Mammary epithelial cell (primary cell): ENCODE results near the gene FEZF1.

Experiments used
- EZH2 ChIP-seq: IDR thresholded peaks from 2 replicates; pipeline ENCODE4 v1.6.1; 2012; ENCODE audit warnings: low read length, inconsistent platforms, borderline replicate concordance
- TF ChIP-seq, protein P1 (sequence below), 2 donors: IDR thresholded peaks in 1 of 2; conservative IDR thresholded peaks in 1 of 2; 2 replicates each; pipeline ENCODE4 v1.5.1; 2011 to 2012; ENCODE audit warnings: inconsistent platforms in 2 of 2, low read length in 2 of 2, mild to moderate bottlenecking in 2 of 2, control low read depth in 1 of 2, low read depth in 1 of 2; ENCODE audit not compliant: insufficient read depth in 1 of 2; ENCODE audit errors: extremely low read depth in 1 of 2

DNA sequence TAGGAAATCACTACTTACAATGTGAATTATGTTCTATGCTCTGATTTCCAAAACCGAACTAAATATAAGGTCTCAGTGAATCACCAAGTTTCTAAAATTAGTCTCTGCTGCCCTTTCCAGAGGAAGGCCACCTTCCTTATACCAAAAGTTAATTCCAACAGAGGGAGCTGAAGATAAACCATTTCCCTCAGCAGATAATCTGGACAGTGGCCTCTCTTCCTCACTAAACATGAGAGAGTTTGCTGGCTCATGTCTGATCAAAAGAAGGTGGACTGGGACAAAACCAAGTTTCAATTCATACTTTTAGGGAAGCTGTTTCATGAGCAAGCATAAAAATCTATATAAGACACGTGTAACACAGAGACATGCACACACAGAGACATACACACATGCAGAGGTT, 6.4 kb downstream of the FEZF1 start:
- TF ChIP-seq, protein P1, sequence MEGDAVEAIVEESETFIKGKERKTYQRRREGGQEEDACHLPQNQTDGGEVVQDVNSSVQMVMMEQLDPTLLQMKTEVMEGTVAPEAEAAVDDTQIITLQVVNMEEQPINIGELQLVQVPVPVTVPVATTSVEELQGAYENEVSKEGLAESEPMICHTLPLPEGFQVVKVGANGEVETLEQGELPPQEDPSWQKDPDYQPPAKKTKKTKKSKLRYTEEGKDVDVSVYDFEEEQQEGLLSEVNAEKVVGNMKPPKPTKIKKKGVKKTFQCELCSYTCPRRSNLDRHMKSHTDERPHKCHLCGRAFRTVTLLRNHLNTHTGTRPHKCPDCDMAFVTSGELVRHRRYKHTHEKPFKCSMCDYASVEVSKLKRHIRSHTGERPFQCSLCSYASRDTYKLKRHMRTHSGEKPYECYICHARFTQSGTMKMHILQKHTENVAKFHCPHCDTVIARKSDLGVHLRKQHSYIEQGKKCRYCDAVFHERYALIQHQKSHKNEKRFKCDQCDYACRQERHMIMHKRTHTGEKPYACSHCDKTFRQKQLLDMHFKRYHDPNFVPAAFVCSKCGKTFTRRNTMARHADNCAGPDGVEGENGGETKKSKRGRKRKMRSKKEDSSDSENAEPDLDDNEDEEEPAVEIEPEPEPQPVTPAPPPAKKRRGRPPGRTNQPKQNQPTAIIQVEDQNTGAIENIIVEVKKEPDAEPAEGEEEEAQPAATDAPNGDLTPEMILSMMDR (conservative IDR thresholded peaks at IDR 0.05 in 1 of 2, IDR thresholded peaks at IDR 0.05 in 1 of 2; ENCODE audit: extremely low read depth in 1 of 2, insufficient read depth in 1 of 2, low read depth in 1 of 2, low read length in 2 of 2) = no peak
- no peak for TF ChIP-seq EZH2
